ENCODE results near the gene ANKRD2.

- TF ChIP-seq CTCF (IDR thresholded peaks at IDR 0.05) (no peak), POLR2A (IDR thresholded peaks at IDR 0.05) (no peak), POLR2AphosphoS5 (IDR thresholded peaks at IDR 0.05) (no peak)
These were observed 4.7 kb upstream of the ANKRD2 start for GRCh38 chr10:97567891-97568290.
